Activated gamma-delta T cell treated with Interleukin-2 at 50 U/mL for 16 hours (primary cell): ENCODE measurements around the gene OSBPL6.
A peak's percentile ranks its signal among the peaks of the same experiment; 100 is the strongest.
"Not testable (repeated sequence)": the region's sequence is repeated elsewhere in the genome, so short reads cannot be mapped to it uniquely, and the experiment has no call there.

Experiments used
- DNase-seq: peaks from one replicate; pipeline ENCODE4 v3.0.0-alpha.2; 2020

OSBPL6 gene

DNA sequence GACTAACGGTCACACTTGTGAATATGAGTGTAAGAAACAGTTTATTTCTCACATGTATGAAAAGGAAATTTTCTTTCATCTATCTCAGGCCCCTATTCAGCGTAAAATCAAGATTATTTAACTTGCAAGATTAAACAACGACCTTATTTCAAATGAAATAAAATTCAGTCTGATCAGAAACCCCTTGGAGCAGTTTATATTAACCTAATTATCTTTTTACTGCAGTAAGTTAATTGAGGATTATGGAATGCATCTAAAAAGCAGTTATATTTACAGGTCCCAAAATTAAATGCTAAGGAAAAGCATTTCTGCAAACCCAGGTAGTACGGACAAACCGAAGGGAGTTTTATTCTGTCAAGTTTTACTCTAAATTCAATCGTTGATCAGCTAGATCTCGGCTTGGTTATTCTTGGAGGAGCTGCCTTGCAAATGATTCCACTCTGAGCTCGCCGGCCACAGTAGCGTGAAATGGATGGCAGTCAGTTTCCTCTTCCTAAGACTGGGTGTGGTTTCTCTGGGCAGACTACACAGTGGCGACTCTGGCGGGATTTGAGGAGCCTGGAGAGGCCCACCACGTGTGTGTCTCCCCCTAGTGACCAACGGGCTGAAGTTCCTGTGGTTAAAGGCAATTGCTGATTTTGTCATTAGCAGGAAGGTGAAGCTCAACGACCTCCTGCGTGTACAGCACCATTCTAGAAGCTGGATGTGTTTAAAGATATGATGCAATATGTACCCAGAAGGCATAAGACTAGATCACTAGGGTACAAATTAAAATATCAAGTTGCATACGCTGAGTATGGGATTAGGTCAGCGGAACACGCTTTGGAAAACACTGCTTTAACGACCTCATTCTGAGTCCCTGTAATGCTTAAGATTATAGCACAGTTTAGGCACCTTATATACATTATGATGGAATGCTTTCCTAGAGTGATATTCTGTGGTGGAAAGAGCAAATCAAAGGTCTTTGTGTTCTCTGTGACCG, 220.2 kb downstream of the OSBPL6 start:
- peak; percentile 71 for DNase-seq

DNA sequence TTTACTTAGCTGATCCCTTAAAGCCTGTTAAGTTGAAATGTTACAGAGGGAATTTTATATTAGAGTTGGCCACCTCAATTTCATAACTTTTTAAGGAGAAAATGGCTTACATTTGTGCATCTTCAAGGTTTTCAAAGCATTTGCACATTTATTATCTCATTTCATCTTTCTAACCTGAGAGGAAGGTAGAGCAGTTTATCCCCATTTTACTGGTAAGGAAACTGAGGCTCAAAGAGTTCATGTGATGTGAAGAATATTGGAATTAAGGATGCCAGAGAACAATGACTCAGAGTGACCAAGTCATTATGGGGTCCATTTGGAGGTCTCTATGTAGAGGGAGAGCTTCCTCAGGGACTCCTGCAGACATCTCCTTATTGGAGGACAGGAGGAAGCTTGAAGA, 221.7 kb downstream of the OSBPL6 start:
- DNase-seq, result no peak

DNA sequence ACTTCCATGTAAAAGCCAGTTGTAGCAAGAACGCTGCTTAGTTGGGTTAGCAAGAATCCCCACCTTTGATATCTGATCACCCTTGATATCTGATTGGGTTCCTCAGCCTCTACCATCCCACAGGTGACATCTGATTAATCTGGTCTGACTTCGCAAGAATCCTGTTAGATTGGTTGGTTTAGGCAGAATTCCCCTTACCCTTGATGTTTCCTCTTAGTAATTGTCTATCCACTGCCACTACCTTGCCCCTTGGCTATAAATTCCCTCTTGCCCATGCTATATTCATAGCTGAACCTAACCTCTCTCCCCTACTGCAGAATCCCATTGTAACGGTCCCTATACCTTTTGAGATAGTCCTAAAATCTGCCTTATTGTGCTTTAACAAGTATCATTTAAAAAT, 223.6 kb downstream of the OSBPL6 start:
- no peak for DNase-seq

DNA sequence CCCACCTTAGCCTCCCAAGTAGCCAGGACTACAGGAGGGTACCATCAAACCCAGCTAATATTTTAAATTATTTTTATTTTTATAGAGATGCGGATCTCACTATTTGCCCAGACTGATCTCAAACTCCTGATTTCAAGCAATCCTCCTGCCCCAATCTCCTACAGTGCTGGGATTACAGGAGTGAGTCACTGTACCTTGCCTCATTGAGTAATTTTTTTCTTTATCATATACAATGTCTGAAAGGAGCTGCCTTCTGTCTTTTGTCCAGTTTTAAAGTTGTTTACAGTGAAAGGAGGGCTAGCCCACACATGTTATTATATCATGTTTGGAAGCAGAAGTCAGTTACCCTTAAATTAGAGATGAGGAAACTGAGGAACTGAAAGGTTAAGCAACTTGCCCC, 224.1 kb downstream of the OSBPL6 start:
- no peak for DNase-seq

DNA sequence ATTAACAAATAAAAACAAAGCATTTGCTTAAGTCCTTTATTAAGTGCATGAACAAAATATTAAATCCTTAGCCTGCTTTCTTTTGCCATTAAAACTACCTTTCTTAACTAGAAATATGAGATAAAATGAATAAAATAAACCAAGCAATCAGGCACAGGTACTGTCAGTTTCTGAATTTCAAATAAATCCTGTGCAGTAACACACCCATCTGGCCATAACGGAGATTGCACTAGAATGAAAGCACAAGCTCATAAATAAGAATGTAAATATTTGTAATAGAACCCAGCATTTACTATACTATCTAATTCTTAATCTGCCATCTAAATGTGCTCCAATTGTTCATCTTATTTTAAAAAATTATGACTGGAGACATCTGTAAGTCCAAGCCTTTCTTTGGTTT, 224.8 kb downstream of the OSBPL6 start:
- no peak for DNase-seq

DNA sequence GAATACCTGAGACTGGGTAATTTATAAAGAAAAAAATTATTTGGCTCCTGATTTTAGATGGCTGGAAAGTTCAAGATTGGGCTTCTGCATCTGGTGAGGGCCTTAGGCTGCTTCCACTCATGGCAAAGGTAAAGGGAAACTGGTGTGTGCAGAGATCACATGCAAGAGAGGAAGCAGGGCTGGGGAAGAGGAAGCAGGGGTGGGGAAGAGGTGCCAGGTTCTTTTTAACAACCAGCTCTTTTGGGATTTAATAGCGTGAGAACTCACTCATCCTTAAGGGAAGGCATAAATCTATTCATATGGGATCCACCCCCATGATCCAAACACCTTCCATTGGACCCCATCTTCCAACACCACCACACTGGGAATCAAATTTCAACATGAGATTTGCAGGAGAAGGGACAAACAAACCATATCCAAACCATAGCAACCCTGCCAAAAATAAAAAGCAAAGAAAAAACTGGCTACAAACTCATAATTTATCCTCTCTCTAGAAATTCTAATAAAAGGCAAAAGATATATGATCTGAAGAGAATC, 226.2 kb downstream of the OSBPL6 start:
- no peak for DNase-seq

DNA sequence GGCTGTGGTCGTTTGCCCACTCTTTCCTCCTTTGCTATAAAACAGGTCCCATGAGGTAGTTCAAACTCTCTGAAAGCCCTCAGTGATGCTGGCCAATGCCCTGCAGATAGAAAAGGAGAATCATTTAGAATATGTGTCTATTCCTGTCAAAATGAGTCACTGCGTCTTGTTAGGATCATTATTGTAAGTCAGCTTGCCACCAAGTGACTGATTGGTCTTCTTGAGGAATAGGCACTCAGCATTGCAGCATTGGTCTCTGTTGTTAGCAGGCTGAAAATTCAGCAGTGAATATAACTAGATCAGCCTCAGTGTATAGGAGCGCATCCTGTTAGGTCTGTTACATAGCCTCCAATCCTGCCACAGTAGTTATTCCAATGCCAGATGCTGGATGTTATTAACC, 227.8 kb downstream of the OSBPL6 start:
- no peak for DNase-seq

DNA sequence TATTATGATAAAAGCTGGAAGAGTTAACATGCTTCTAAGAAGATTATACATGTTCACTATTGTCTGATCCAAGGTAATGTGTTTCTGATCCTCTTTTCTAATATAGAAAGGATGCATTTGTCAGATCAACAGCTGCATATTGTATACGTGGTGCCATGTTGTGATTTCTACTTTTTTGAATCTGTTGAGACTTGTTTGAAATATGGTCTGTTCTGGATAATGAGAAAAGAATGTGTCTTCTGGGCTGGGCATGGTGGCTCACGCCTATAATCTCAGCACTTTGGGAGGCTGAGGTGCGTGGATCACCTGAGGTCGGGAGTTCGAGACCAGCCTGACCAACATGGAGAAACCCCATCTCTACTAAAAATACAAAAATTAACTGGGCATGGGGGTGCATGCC, 229.4 kb downstream of the OSBPL6 start:
- DNase-seq, result not testable (repeated sequence)

DNA sequence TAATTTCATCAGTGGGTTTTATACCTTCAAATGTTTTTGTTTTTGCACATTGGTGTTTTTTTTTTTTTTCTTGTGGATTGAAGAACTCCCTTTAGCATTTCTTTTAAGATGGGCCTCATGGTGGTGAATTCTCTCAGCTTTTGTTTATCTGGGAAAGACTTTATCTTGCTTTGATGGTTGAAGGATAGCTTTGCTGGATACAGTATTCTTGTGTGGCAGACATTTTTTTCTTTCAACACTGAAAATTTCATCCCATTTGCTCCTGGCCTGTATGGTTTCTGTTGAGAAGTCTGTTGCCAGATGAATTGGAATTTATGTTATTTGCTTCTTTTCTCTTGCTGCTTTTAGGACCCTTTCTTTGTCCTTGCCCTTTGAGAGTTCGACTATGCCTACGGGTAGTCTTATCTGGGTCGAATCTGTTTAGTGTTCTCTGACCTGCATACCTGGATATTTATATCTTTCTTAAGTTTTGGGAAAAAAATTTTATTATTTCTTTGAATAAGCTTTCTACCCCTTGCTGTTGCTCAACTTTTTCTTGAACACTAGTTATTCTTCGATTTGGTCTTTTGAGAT, 231.0 kb downstream of the OSBPL6 start:
- DNase-seq, result no peak

DNA sequence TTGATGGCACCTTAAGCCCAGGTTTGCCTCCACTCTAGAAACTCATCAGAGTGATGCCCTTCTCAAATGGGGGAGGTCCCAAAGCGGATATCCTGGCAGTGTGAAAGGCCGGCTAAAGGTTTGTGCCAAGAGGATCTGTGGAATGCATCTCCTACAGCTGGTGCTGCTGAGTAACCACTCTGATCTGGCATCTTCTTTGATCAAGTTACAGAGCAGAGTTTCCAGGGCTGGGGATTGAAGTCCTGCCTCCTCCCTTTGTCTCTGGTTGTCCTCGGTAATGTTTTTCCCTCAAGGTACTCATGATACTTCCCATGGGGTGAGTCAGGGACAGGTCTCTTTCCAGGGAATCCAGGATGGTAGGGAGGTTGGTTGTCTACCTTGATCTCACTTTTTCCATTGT, 232.1 kb downstream of the OSBPL6 start:
- no peak for DNase-seq

DNA sequence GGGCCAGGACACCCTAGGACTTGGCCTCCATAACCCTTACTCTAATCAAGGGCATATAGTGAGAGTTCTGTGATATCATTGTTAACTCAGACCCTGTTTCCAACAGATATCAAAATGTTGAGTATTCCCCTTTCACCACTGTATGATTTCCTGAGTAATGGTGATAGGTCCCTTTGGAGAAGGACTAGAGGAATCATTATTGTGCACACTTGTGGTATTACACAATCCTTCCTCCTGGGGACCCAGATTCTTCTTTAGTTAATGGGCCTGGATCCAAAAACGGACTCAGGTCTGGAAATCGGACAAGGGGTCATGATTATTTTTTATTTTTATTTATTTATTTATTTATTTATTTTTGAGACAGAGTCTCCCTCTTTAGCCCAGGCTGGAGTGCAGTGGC, 233.1 kb downstream of the OSBPL6 start:
- no peak for DNase-seq

DNA sequence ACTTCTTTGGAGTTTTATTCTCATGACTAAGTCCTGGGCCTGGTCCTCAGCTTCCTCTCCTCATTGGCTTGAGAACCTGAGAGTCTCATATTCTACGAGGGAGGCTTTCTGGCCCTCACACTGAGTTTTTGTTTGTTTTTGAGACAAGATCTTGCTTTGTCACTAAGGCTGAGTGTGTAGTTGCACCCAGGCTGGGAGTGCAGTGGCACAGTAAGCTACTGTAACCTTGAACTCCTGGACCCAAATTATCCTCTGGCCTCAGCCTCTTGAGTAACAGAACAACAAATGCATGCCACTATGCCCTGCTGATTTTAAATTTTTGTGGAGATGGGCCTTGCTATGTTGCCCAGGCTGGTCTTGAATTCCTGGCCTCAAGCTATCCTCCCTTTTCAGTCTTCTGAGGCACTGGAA, 234.1 kb downstream of the OSBPL6 start:
- DNase-seq, result no peak

DNA sequence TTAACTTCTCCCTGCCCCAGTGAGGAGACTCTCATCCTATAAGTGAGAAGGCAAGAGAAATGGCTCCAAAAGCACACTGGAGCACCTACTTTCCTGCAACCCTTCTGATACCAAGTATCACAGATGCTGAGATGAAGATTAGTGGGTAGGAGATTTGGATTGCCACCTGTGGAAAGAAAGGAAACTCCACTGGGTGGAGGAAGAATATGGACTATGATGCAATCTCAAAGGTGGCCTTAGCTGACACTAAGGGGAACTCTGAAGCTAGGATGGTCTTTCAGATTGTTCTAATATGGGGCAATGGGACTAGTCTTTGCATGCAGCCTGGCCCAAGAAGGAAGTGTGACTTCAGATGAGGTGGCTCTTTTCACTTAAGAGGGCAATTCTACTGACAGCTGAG, 235.0 kb downstream of the OSBPL6 start:
- DNase-seq, result no peak

DNA sequence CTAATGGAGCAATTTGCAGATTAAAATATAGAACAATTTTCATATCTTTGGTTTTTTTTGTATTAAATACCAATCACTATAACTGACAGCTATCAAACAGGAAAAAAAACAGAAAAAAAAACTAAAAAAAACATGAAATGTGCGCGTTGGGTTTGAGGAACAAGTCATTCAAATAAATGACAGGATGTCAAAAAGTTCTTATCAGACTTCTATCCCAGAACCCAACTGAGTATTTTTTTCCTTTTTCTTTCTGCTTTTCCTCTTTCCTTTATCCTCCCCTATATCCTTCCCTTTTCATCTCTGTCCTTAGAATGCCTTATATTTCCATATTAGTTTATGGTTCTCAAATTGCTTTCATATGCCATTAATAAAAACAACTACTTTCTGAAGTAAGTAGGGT, 242.3 kb downstream of the OSBPL6 start:
- DNase-seq, result no peak

DNA sequence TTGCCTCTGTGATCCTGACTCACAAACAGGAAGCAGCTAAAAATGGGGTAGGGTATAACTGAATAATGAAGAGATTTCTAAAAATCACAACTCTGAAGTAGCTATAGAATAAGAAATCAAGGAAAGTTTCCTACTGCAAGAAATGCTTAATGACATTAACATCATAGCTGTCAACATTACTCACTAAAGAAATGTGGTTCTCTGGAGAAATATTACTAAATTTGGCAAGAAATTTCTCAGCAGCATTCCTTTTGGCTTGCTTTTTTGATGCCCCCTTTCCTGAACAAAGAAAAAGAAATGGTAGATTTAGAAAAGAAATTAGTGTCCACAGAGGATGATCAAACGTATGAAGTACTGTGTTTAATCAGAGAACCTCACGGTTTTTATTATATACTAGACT, 247.1 kb downstream of the OSBPL6 start:
- DNase-seq, result no peak

DNA sequence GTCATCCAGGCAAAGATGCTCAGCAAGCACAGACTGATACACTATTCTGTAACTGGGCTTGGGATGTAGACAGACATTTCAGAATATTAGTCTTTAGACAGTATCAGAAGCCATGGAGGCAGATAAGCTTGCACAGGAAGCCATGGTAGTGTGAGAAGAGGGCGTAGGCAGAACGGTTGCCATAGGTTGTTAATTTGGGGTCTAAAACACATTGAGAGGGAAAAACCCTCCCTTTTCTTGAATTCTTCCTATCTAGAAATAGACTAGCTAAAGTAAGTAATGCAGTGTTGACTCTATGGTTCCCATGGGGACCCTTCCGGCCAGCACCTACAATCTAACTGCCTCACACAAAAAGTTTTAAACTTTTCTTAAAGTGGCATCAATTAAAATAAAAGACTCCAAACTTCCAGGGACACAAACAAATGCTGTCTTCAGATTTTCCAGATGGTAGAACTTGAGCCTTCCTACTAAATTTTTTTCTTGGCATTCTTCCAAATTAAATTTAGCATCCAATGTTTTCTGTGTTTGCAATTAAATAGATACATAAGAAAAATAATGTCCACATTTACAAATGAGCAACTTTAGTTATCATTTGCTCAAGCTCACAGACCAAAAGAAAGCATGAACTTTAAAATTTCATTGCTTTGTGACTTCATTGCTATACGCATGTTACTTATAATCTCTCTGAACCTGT, 254.8 kb downstream of the OSBPL6 start:
- DNase-seq, result no peak

DNA sequence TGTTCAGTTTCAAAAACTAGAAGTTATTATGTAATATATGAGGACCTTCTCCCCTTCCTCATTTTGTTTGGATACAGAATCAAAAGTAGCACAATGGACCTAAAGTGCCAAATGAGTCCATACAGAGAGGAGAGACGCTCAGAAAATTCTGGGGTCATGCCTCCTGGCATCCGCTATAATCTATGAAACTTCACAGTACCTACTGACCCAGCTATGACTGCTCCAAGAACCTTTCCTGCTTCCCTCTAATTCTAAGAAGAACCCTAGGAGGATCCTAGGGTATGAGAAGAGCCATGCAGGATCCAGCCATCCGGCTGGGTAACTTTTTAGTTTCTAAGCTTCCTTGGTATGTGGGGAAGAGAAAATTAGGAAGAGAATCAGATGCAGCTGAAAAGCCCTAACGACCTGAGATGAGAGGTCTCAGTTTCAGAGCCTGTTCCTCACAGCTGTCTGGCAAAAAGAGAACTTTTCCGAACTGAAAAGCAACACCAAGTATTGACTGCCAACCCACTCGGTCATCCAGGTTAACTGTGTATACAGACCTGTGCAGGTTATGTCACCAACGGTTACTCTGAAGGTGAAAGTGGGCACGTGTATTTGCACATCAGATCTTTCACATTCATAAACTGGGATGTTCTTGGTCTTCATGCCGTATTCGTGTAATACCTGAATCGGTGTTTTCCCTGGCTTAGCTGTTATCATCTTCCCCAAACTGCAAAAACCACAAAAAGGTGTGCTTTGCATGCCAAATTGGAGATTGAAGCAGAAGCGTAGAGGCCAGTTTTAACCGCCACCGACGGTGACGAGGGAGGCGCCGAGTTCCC, 255.6 kb downstream of the OSBPL6 start:
- no peak for DNase-seq

DNA sequence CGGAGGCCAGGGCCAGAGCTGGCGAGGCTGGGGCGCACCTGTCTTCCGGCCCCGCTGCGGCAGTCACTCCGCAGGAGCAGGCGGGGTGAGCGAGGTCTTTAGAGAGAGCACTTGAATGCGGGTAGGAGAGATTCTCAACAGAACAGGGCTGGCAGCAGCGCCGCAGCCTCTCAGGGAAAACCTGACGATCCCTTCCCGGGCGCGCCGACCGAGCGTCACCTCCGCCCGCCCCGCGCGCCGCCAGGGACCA, 256.1 kb downstream of the OSBPL6 start:
- peak; percentile 69 for DNase-seq

DNA sequence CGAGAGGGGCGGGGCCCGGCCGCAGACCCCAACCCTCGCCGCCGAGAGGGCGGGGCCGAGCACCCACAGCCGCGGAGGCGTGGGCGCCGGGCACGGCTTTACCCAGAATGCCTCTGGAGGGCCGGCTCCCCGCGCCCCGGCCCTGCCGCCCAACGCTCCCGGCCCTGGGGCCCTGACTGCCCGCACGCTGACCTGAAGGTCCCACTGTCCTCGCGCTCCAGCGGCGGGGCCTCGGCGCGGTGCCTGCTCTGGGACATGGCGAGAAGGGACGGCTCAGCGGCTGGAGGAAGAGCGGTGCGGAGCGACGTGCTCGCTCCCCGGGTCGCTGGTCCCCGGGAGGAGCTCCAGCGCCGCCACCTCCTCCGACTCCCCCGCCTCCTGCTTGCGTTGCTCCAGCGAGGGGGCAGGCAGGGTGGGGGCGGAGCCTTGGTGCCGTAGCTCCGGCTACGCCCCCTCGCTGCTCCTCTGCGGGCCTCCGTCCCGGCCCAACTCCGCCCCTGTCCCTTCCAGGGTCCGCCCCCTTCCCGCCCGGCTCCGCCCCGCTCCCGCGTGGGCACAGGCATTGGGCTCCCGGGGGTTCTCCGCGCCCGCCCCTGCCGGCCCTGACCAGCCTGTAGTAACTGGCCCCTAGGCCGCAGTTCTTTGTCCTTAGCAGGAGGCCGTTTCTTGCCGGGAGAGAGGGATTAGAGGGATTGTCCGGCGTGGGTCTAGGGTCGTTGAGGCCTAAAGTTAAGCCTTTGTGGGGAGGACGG, 256.6 kb downstream of the OSBPL6 start, which contains the start of the genes PJVK and PRKRA:
PJVK (plus strand) TSS at position 605 of the 752 bp plus-strand sequence. CDS start 2,032 bp downstream, outside the sequence.
PRKRA (minus strand) TSS at position 402 of the 752 bp plus-strand sequence; CDS start at position 257, 145 bp downstream.
- peak; percentile 94 for DNase-seq

DNA sequence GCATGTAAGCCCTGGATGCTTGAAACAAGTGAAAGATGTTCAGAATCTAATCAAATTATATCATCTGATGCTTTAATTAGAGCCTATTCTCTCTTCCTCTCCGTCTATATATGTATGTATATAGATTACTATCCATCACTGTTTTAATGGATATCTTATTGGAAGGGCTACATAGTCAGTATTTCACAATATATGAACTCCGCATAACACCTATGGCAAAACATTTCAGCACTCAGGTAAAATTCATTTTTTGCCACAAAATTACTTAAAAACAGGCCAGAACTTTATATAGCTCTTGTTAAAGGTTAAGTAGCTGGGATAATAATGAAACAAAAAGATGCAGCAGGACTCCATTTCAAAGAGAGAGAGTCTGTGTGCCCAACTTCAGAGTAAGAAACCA, 258.0 kb downstream of the OSBPL6 start:
- DNase-seq, result no peak
